Large intestine (tissue), 12 donors: Measurements from ENCODE around the gene MTERF1. TPM values are rescaled to one million over a fixed set of nuclear protein-coding genes. Genes with fewer than 3 reads are reported as not detected.

Source experiments
- DNase-seq, 2 donors: peaks; one replicate each; pipeline versions ENCODE4 v3.0.0 to v3.0.0-alpha.2; 2013
- H3K27ac ChIP-seq: one replicate; pipeline ENCODE4 v1.5.1; 2013; ENCODE audit warnings: low read length
- H3K27me3 ChIP-seq: 2 replicates; pipeline ENCODE4 v1.6.1; 2013; ENCODE audit warnings: low read length; ENCODE audit not compliant: control insufficient read depth, insufficient read depth
- H3K36me3 ChIP-seq: 2 replicates; pipeline ENCODE4 v1.6.1; 2013; ENCODE audit warnings: low read length; ENCODE audit not compliant: control insufficient read depth, insufficient read depth
- H3K4me1 ChIP-seq: one replicate; pipeline ENCODE4 v1.6.1; 2013; ENCODE audit warnings: low read length; ENCODE audit not compliant: control insufficient read depth, insufficient read depth
- H3K4me3 ChIP-seq: one replicate; pipeline ENCODE4 v1.5.1; 2013; ENCODE audit warnings: low read length
- H3K9me3 ChIP-seq: one replicate; pipeline ENCODE4 v1.6.1; 2013; ENCODE audit warnings: mild to moderate bottlenecking, low read depth, low read length, moderate library complexity; ENCODE audit not compliant: control insufficient read depth
- WGBS: methylation state at CpG from one replicate; pipeline ENCODE4 v1.1.5; 2013; ENCODE audit warnings: low lambda C conversion rate; ENCODE audit not compliant: insufficient coverage; 5-methylcytosine and 5-hydroxymethylcytosine counted together
- long read RNA-seq, 11 donors: transcript quantifications; one replicate each; lab custom pipeline, GENCODE V29; 2026
- polyA plus RNA-seq: library from polyadenylated mRNA; unstranded; fragments of 120-200 nt; gene quantifications from one replicate; pipeline ENCODE4 v1.2.1, GENCODE V29; 2013

Gene MTERF1, protein sequence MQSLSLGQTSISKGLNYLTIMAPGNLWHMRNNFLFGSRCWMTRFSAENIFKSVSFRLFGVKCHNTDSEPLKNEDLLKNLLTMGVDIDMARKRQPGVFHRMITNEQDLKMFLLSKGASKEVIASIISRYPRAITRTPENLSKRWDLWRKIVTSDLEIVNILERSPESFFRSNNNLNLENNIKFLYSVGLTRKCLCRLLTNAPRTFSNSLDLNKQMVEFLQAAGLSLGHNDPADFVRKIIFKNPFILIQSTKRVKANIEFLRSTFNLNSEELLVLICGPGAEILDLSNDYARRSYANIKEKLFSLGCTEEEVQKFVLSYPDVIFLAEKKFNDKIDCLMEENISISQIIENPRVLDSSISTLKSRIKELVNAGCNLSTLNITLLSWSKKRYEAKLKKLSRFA
- polyA plus RNA-seq: 18.0 TPM
- long read RNA-seq, donor 1, transcript MTERF1-201 (3 exons, 1,997 nt): major isoform, 5 of 6 reads
- long read RNA-seq, donor 1, partial matches to known transcripts: 0 of 6 reads
- long read RNA-seq, donor 1, other reads (novel, unspliced or antisense): 0 of 6 reads
- long read RNA-seq, donor 2, partial matches to known transcripts: 0 of 4 reads
- long read RNA-seq, donor 2, other reads (novel, unspliced or antisense): 0 of 4 reads
- long read RNA-seq, donor 3, transcript MTERF1-201 (3 exons, 1,997 nt): major isoform, 11 of 14 reads
- long read RNA-seq, donor 3, partial matches to known transcripts: 0 of 14 reads
- long read RNA-seq, donor 3, other reads (novel, unspliced or antisense): 0 of 14 reads
- long read RNA-seq, donor 4, partial matches to known transcripts: 0 of 1 reads
- long read RNA-seq, donor 4, other reads (novel, unspliced or antisense): 0 of 1 reads
- long read RNA-seq, donor 5, partial matches to known transcripts: 0 of 2 reads
- long read RNA-seq, donor 5, other reads (novel, unspliced or antisense): 0 of 2 reads
- long read RNA-seq, donor 6, transcript MTERF1-201 (3 exons, 1,997 nt): major isoform, 7 of 8 reads
- long read RNA-seq, donor 6, partial matches to known transcripts: 0 of 8 reads
- long read RNA-seq, donor 6, other reads (novel, unspliced or antisense): 0 of 8 reads
- long read RNA-seq, donor 7, partial matches to known transcripts: 0 of 1 reads
- long read RNA-seq, donor 7, other reads (novel, unspliced or antisense): 0 of 1 reads
- long read RNA-seq, donor 8, partial matches to known transcripts: 0 of 5 reads
- long read RNA-seq, donor 8, other reads (novel, unspliced or antisense): 0 of 5 reads
- long read RNA-seq, donor 9, transcript MTERF1-201 (3 exons, 1,997 nt): major isoform, 5 of 5 reads
- long read RNA-seq, donor 9, partial matches to known transcripts: 0 of 5 reads
- long read RNA-seq, donor 9, other reads (novel, unspliced or antisense): 0 of 5 reads
- long read RNA-seq, donor 10, transcript MTERF1-201 (3 exons, 1,997 nt): major isoform, 5 of 9 reads
- long read RNA-seq, donor 10, partial matches to known transcripts: 0 of 9 reads
- long read RNA-seq, donor 10, other reads (novel, unspliced or antisense): 0 of 9 reads
- long read RNA-seq, donor 11, partial matches to known transcripts: 0 of 6 reads
- long read RNA-seq, donor 11, other reads (novel, unspliced or antisense): 0 of 6 reads

DNA sequence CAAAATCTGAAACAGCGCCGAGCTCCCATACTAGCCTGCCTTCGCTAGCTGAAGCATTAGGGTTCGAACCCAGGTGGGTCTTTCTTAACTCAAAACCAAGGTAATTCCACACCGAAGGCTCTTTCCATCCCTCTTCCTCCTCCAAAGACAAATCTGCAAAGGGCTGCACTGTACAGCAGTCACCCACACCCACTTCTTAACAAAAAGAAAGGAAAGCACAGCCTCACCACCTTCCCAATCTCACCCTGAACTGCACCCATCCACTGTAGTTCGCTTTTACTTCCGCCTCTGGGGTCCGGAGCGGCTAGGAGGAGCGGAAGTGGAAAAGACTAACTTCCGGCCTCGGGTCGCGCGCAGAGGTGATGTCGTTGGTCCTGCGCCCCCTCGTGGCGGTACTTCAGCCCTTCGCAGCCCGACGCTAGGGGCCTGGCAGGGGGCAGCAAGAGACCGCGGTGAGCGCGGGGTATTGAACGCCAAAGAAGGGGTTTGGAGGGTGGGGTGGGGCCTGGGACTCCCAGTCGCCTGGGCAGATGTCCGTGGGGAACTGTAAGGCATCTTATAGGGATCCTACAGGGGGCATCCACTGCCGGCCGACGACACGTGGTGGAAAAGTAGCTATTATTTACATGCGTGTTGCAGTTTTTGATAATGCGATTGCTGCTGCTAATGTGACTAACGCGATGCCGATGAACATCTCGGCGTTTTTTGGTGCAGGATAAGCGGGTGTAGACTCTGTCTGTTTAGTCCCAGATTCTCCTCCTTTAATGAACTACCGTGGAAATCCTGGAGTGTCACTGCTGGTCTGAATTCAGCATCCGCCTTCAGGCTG, at the start of gene MTERF1:
TSS of gene MTERF1 (minus strand) at position 290 of the 829 bp plus-strand sequence. CDS start 619 bp downstream, outside the sequence.
- Histone ChIP-seq H3K36me3 (no peaks in the 10 kb centered on the region), H3K9me3 (no peaks in the 10 kb centered on the region), H3K4me1 (peaks cover 3% of the 10 kb centered on the region), H3K4me3 (peak within 1 kb of the TSS; percentile 59), H3K27ac (no peak within 1 kb of the TSS), H3K27me3 (no peaks in the 10 kb centered on the region)
- DNase-seq: peak; percentile 91 to 94
- WGBS: no CpG with 5 or more reads among the region's 43 CpGs

DNA sequence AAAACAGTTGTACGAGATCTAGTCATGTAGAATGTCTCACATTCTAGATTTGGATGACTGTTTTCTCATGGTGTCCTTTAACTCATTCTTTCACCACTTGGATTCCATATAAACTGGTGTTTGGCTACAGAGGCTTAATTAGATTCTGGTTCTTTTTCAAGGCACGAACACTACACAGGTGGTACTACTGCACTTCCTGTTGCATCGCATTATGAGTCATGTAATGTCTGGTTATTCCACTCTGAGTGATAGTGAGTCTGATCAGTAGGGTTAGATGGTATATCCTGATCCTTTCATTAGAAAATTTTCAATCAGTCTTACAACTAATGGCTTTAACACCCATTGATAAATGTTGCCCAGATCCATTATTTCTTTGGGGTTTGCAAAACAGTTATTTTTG, 49.0 kb upstream of the MTERF1 start:
- no CpG with 5 or more reads among the region's 3 CpGs for WGBS
- no peak for DNase-seq

DNA sequence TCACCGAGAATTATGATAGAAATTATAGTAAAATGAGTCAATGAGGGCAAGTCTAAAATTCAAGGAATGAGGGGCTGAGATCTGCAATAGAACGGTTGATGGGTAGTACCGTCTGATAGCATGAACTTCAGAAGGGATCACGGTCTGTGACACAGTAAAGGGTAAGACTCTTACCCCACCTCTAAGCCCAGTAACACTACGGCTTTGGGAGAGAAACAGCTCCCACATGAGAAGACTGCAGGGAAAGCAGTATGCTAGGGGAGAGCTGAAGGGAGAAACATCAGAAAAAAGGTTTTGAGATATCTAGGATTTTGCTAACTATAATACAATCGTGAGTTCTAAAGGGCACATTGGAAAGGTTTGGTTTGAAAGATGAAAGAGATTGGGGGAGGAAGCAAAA, 47.4 kb upstream of the MTERF1 start:
- no peak for DNase-seq

More for the DNA sequence above, 49.0 kb upstream of the MTERF1 start:
- H3K36me3 ChIP-seq: no peaks in the 10 kb centered on the region
- H3K27ac ChIP-seq: no peak overlapping the region
- no peaks in the 10 kb centered on the region for H3K9me3 ChIP-seq
- H3K4me3 ChIP-seq: no peak overlapping the region
- H3K27me3 ChIP-seq: no peaks in the 10 kb centered on the region
- H3K4me1 ChIP-seq: no peaks in the 10 kb centered on the region

DNA sequence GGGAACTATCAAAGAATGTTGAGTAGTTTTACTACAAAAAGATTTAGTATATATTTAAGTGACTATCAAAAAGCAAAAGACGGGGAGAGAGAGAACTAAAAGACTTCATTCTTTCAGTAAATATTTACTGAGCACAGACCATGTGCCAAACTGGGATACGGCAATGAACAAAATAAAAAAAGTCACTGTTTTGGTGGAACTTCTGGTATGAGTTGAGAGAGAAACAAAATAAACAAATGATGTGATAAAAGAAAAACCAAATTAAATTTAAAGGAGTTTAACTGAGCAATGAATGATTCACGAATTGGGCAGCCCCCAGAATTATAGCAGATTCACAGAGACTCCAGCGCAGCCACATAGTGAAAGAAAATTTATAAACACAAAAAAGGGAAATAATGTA, 42.4 kb upstream of the MTERF1 start:
- Histone ChIP-seq H3K27ac (no peak overlapping the region), H3K36me3 (no peaks in the 10 kb centered on the region), H3K27me3 (no peaks in the 10 kb centered on the region), H3K4me1 (no peaks in the 10 kb centered on the region), H3K4me3 (no peak overlapping the region), H3K9me3 (no peaks in the 10 kb centered on the region)
- WGBS: 67% methylated on average over 4 of the region's 4 CpGs
- DNase-seq: no peak

More for the DNA sequence above, 47.4 kb upstream of the MTERF1 start:
- no peaks in the 10 kb centered on the region for H3K9me3 ChIP-seq
- no peak overlapping the region for H3K27ac ChIP-seq
- WGBS: 40% methylated on average over 1 of the region's 6 CpGs
- no peaks in the 10 kb centered on the region for H3K36me3 ChIP-seq
- H3K27me3 ChIP-seq: no peaks in the 10 kb centered on the region
- no peaks in the 10 kb centered on the region for H3K4me1 ChIP-seq
- no peak overlapping the region for H3K4me3 ChIP-seq

DNA sequence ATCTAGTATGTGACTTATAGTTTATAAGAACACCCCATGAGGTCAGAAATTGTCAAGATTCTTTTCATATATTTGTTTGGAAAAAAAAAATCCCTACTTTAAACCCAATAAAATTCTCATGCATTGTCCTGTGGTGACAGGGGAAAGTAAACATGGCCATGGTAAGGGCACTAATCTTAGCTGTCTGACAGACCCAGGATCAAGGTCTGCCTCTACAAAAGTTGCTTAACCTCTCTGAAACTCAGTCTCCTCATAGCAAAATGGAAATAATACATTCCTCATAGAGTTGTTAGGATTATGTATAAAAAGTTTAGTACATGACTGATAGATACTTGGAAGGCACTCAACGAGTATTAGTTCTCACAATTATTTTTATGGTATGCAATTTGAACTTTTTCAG, 37.9 kb upstream of the MTERF1 start:
- no peak for DNase-seq
- no peaks in the 10 kb centered on the region for H3K36me3 ChIP-seq
- no peak overlapping the region for H3K27ac ChIP-seq
- H3K4me3 ChIP-seq: no peak overlapping the region
- H3K27me3 ChIP-seq: no peaks in the 10 kb centered on the region
- no peaks in the 10 kb centered on the region for H3K4me1 ChIP-seq
- 100% methylated on average over 1 of the region's 1 CpG for WGBS
- H3K9me3 ChIP-seq: no peaks in the 10 kb centered on the region

DNA sequence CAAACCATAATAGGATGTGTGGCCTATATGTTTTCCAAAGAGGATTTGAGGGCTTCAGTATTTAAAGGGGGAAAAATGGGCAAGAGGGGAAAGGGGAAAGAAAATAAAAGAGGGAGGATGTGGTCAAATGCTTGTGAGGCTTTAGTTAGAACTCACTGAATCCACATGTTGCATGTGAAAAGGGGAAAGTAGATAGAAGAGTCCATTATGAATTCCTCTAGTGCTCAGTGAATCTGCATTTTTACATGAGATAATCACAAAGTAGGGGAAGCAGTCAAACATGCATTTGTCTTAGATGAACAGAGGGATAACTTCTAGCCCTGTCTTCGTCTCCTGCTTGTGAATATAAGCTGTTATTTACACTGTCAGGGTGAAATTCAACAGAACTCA, 35.5 kb upstream of the MTERF1 start:
- Histone ChIP-seq H3K27ac (no peak overlapping the region), H3K36me3 (no peaks in the 10 kb centered on the region), H3K4me1 (no peaks in the 10 kb centered on the region), H3K4me3 (no peak overlapping the region), H3K27me3 (no peaks in the 10 kb centered on the region), H3K9me3 (no peaks in the 10 kb centered on the region)
- DNase-seq: no peak
- WGBS: 88% methylated on average over 1 of the region's 1 CpG

DNA sequence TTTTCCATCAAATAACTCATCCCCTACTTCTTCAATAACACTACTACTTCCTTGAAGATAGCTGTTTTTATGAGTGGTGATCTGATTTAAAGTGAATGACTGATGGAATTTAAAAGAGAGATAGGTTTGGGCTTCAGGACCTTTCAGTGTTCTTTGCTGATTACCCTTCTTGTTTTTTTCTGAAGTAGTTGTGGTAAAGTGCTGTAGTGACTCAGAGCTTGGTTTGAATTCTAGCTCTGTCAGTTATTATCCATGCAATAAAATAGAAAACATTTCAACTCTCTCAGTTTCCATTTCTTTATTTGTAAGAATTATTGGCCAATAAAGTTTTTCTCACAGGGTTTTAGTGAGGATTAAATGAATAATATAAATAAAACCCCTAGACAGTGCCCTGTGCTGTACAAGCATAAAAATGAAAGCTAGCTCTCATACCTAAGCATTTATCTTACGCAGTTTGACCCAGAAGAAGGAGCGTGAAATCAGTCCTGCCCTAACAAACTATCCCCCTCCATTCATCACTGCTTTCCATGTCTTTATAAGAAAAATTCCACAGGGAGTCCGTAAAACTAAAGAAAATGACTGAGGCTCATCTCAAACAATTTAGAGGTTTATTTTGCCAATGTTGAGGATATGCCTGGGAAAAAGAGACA, 35.0 kb upstream of the MTERF1 start:
- H3K4me3 ChIP-seq: no peak overlapping the region
- no peaks in the 10 kb centered on the region for H3K27me3 ChIP-seq
- no peaks in the 10 kb centered on the region for H3K4me1 ChIP-seq
- no peak overlapping the region for H3K27ac ChIP-seq
- no peaks in the 10 kb centered on the region for H3K36me3 ChIP-seq
- DNase-seq: no peak
- no CpG with 5 or more reads among the region's 3 CpGs for WGBS
- no peaks in the 10 kb centered on the region for H3K9me3 ChIP-seq

DNA sequence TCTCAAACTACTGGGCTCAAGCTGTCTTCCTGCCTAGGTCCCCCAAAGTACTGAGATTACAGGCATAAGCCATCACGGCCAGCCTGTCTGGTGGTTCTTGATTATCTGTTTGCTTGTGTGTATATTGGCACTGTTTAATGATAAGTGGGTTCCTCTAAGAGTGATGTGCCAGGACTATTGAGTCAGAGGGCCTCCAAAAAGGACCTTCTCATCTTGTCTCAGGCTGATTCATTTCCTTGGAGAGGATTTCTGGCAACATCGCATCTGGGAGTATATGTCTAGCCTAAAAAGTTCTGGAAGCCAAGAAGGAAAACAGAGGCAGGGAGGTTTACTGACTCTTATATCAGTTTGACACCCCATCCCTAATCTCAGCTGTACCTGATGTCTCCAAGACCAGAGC, 33.1 kb upstream of the MTERF1 start:
- no peaks in the 10 kb centered on the region for H3K4me1 ChIP-seq
- no peaks in the 10 kb centered on the region for H3K36me3 ChIP-seq
- no peak overlapping the region for H3K4me3 ChIP-seq
- no peaks in the 10 kb centered on the region for H3K9me3 ChIP-seq
- no peaks in the 10 kb centered on the region for H3K27me3 ChIP-seq
- H3K27ac ChIP-seq: no peak overlapping the region
- WGBS: no CpG with 5 or more reads among the region's 2 CpGs
- DNase-seq: no peak

DNA sequence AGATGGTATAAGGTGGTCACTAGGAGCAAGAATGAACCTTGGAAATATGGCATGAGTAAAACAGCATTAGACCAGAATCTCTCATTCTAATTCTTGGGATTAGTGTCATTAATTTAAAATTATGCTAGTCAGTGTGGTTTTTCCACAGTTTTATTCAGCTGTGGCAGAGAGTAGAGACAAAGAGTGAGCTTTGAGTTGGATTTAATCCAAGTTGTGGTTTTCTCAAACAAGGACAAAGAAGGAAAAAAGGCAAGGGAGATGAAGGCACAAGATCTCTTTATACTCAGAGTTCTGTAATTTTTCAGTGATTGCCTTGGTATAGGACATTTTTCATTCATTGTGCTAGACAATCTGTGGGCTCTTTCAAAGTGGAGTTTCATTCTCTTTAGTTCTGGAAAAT, 32.0 kb upstream of the MTERF1 start:
- no peak overlapping the region for H3K4me3 ChIP-seq
- no peaks in the 10 kb centered on the region for H3K9me3 ChIP-seq
- no peaks in the 10 kb centered on the region for H3K27me3 ChIP-seq
- no peaks in the 10 kb centered on the region for H3K36me3 ChIP-seq
- no peak for DNase-seq
- no peaks in the 10 kb centered on the region for H3K4me1 ChIP-seq
- no peak overlapping the region for H3K27ac ChIP-seq
